HG02642 (cell line): ENCODE data around the gene SPDYE16.
"Not testable (repeated sequence)": the region's sequence is repeated elsewhere in the genome, so short reads cannot be mapped to it uniquely, and the experiment has no call there.

ENCODE experiments used
- ATAC-seq: cut with Tn5 transposase; IDR thresholded peaks from one replicate; pipeline ENCODE4 v1.9.1; 2021; ENCODE audit warnings: mild to moderate bottlenecking; ENCODE audit not compliant: unreplicated experiment, poor library complexity

SPDYE16 gene

GRCh38 chr7:76505168-76506080 is 37.7 kb downstream of the SPDYE16 start:
- no peak for ATAC-seq

- not testable (repeated sequence) for ATAC-seq
Observed at GRCh38 chr7:76504351-76505167, 38.5 kb downstream of the SPDYE16 start.

GRCh38 chr7:76503244-76503643 is 39.9 kb downstream of the SPDYE16 start:
- ATAC-seq: not testable (repeated sequence)

GRCh38 chr7:76502836-76503235 is 40.3 kb downstream of the SPDYE16 start:
- ATAC-seq: not testable (repeated sequence)

GRCh38 chr7:76502224-76502623 is 40.9 kb downstream of the SPDYE16 start:
- ATAC-seq: not testable (repeated sequence)

- peak; percentile 37 for ATAC-seq
Observed at GRCh38 chr7:76499924-76500241, 43.2 kb downstream of the SPDYE16 start.

- not testable (repeated sequence) for ATAC-seq
Observed at GRCh38 chr7:76499201-76499923, 43.7 kb downstream of the SPDYE16 start.

- not testable (repeated sequence) for ATAC-seq
Observed at GRCh38 chr7:76498583-76499200, 44.4 kb downstream of the SPDYE16 start.

- ATAC-seq: not testable (repeated sequence)
Observed at GRCh38 chr7:76497918-76498582, 45.0 kb downstream of the SPDYE16 start.

GRCh38 chr7:76495717-76496116 is 47.4 kb downstream of the SPDYE16 start:
- ATAC-seq: not testable (repeated sequence)

GRCh38 chr7:76492139-76492538 is 51.0 kb downstream of the SPDYE16 start:
- ATAC-seq: not testable (repeated sequence)

GRCh38 chr7:76487969-76488368 is 55.1 kb downstream of the SPDYE16 start:
- ATAC-seq: not testable (repeated sequence)

- ATAC-seq: peak; percentile 99
Observed at GRCh38 chr7:76486618-76487017, 56.5 kb downstream of the SPDYE16 start.

GRCh38 chr7:76485822-76486610 is 57.1 kb downstream of the SPDYE16 start:
- ATAC-seq: peak; percentile 24

- ATAC-seq: not testable (repeated sequence)
Observed at GRCh38 chr7:76484456-76484855, 58.6 kb downstream of the SPDYE16 start.

GRCh38 chr7:76483081-76483480 is 60.0 kb downstream of the SPDYE16 start:
- ATAC-seq: not testable (repeated sequence)

- ATAC-seq: not testable (repeated sequence)
Observed at GRCh38 chr7:76482660-76483059, 60.4 kb downstream of the SPDYE16 start.
